ENCODE measurements around the gene SRRM3.
"Not testable (repeated sequence)": the region's sequence is repeated elsewhere in the genome, so short reads cannot be mapped to it uniquely, and the experiment has no call there.

SRRM3 gene

DNA sequence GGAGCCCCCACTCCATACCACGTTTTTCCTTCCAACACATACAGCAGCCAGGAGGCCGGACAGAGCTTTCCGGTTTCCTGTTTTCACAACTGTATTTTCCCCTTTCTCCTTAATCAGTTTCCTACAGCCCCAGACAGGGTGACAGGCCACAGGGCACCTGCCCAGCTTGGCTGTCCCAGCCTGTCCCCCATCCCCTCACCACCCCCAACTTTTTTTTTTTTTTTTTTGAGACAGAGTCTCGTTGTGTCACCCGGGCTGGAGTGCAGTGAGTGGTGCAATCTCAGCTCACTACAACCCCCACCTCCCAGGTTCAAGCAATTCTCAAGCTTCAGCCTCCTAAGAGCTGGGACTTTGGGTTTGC lies 90.5 kb downstream of the SRRM3 start:
- TF ChIP-seq, protein P1, sequence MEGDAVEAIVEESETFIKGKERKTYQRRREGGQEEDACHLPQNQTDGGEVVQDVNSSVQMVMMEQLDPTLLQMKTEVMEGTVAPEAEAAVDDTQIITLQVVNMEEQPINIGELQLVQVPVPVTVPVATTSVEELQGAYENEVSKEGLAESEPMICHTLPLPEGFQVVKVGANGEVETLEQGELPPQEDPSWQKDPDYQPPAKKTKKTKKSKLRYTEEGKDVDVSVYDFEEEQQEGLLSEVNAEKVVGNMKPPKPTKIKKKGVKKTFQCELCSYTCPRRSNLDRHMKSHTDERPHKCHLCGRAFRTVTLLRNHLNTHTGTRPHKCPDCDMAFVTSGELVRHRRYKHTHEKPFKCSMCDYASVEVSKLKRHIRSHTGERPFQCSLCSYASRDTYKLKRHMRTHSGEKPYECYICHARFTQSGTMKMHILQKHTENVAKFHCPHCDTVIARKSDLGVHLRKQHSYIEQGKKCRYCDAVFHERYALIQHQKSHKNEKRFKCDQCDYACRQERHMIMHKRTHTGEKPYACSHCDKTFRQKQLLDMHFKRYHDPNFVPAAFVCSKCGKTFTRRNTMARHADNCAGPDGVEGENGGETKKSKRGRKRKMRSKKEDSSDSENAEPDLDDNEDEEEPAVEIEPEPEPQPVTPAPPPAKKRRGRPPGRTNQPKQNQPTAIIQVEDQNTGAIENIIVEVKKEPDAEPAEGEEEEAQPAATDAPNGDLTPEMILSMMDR (IDR thresholded peaks at IDR 0.05; ENCODE audit: low read depth, low read length), result no peak
- peak in 1 of 2 donors; percentile 73 for DNase-seq (ENCODE audit: low read depth in 2 of 2)
- peak overlapping the region; percentile 12 to 43 for H3K4me3 ChIP-seq (replicated peaks in 1 of 2; ENCODE audit: low read depth in 2 of 2, low read length in 2 of 2)

DNA sequence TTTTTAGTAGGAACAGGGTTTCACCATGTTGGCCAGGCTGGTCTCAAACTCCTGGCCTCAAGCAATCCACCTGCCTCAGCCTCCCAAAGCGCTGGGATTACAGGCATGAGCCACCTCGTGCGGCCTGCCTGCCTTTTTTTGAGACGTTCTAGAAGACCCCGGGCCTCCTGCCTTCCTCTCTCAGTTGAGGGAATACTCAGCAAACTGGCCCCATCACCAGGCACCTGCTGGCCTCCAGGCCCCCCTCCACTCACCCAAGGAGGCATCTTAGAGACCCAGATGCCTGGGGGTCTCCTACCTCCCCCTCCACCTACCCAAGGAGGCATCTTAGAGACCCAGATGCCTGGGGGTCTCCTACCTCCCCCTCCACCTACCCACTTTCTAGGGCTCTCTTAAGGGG lies 91.2 kb downstream of the SRRM3 start:
- not testable (repeated sequence) for H3K4me3 ChIP-seq (replicated peaks in 1 of 2; ENCODE audit: low read depth in 2 of 2, low read length in 2 of 2); DNase-seq (ENCODE audit: low read depth in 2 of 2)

- TF ChIP-seq, protein P1 (IDR thresholded peaks at IDR 0.05; ENCODE audit: low read depth, low read length), result no peak
- no peak for DNase-seq (ENCODE audit: low read depth in 2 of 2)
- H3K4me3 ChIP-seq (replicated peaks in 1 of 2; ENCODE audit: low read depth in 2 of 2, low read length in 2 of 2), result no peak overlapping the region
Measured at GRCh38 chr7:76293407-76293901, 91.8 kb downstream of the SRRM3 start.

- H3K4me3 ChIP-seq (replicated peaks in 1 of 2; ENCODE audit: low read depth in 2 of 2, low read length in 2 of 2), result peak overlapping the region; percentile 23 to 45
- DNase-seq (ENCODE audit: low read depth in 2 of 2), result peak; percentile 98 to 99
- TF ChIP-seq, protein P1 (IDR thresholded peaks at IDR 0.05; ENCODE audit: low read depth, low read length), result no peak
Measured at GRCh38 chr7:76294344-76295024, 92.8 kb downstream of the SRRM3 start.

DNA sequence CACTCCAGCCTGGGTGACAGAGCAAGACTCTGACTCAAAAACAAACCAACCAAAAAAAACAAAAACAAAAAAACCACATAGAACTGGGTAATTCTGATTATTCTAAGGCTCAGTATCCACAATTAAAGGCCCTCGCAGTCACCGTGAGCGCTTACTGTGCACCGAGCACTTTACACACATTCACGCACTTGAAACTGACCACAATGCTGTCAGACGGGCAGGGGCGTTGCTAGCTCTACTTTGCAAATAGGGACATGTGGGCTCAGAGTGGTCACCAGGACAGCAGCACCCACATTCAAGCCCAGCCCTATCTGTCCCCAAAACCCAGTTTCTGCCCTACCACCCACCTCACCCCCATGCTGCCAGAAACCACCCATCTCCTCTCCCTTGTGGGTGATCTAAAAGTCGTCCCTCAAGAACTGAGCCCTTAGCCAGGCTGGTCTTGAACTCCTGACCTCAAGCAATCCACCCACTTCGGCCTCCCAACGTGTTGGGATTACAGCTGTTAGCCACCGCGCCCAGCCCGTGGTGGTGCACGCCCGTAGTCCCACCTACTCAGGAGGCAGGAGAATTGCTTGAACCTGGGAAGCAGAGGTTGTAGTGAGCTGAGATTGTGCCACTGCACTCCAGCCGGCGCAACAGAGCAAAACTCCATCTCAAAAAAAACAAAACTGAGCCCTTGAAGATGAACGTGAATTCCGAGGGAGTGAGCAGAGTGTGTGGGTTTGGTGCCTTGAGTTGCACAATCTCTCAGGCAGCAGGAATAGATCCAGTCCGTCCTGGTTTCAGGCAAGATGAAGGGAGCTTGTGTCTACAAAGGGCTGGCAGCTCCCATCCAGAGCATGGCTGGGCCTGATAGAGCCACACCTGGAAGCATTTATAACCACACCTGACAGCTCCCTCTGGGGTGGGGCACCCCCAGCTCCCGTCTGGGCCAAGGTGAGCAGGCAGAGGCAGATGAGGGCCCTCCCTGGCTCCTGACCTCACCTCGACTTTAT lies 95.3 kb downstream of the SRRM3 start:
- H3K4me3 ChIP-seq (replicated peaks in 1 of 2; ENCODE audit: low read depth in 2 of 2, low read length in 2 of 2), result no peak overlapping the region
- TF ChIP-seq, protein P1 (IDR thresholded peaks at IDR 0.05; ENCODE audit: low read depth, low read length), result no peak
- peak; percentile 92 to 93 for DNase-seq (ENCODE audit: low read depth in 2 of 2)

DNA sequence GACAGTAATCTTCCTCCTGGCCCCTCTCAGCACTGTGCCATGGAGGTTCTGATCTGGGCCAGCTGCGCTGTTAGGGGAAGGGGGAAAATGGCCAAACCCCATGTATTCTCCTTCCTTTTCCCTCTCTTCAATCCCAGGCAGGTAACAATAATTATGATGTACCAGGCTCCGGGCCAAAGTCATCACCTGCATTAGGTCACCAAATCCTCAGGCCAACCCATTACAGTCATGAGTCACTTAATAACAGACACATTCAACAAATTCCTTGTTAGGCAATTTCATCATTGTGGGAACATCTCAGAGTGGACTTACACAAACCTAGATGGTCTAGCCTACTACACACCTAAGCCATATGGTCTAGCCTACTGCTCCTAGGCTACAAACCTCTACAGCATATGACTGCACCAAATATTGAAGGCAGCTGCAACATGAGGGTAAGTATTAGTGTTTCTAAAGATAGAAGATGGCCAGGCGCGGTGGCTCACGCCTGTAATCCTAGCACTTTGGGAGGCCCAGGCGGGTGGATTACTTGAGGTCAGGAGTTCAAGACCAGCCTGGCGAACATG lies 98.6 kb downstream of the SRRM3 start:
- peak; percentile 55 to 93 for DNase-seq (ENCODE audit: low read depth in 2 of 2)
- no peak overlapping the region for H3K4me3 ChIP-seq (replicated peaks in 1 of 2; ENCODE audit: low read depth in 2 of 2, low read length in 2 of 2)
- TF ChIP-seq, protein P1 (IDR thresholded peaks at IDR 0.05; ENCODE audit: low read depth, low read length), result no peak

- H3K4me3 ChIP-seq (replicated peaks in 1 of 2; ENCODE audit: low read depth in 2 of 2, low read length in 2 of 2), result no peak overlapping the region
- no peak for DNase-seq (ENCODE audit: low read depth in 2 of 2)
- TF ChIP-seq, protein P1 (IDR thresholded peaks at IDR 0.05; ENCODE audit: low read depth, low read length), result no peak
Measured at GRCh38 chr7:76301000-76301399, 99.3 kb downstream of the SRRM3 start.

All from cardiac fibroblast (primary cell).